ENCODE data around the gene KRT32.
"Not testable (repeated sequence)": the region's sequence is repeated elsewhere in the genome, so short reads cannot be mapped to it uniquely, and the experiment has no call there.

KRT32 gene

GRCh38 chr17:41422586-41422985 is 44.6 kb downstream of the KRT32 start:
- not testable (repeated sequence) for DNase-seq

GRCh38 chr17:41421617-41422016 is 45.6 kb downstream of the KRT32 start:
- DNase-seq, result no peak

- DNase-seq, result no peak
Measured at GRCh38 chr17:41421116-41421515, 46.1 kb downstream of the KRT32 start.

- DNase-seq, result no peak
Measured at GRCh38 chr17:41420134-41420533, 47.1 kb downstream of the KRT32 start.

GRCh38 chr17:41419716-41420115 is 47.5 kb downstream of the KRT32 start:
- DNase-seq, result no peak

GRCh38 chr17:41418116-41418860 is 48.9 kb downstream of the KRT32 start:
- DNase-seq, result no peak

- DNase-seq, result no peak
Measured at GRCh38 chr17:41417576-41418015, 49.6 kb downstream of the KRT32 start.

GRCh38 chr17:41417127-41417526 is 50.1 kb downstream of the KRT32 start:
- no peak for DNase-seq

GRCh38 chr17:41416479-41416878 is 50.7 kb downstream of the KRT32 start:
- no peak for DNase-seq

- DNase-seq, result no peak
Measured at GRCh38 chr17:41415833-41416335, 51.3 kb downstream of the KRT32 start.

GRCh38 chr17:41415411-41415810 is 51.8 kb downstream of the KRT32 start:
- DNase-seq, result no peak

- DNase-seq, result no peak
Measured at GRCh38 chr17:41413982-41414381, 53.2 kb downstream of the KRT32 start.

GRCh38 chr17:41413353-41413957 is 53.7 kb downstream of the KRT32 start:
- no peak for DNase-seq

GRCh38 chr17:41411072-41411840 is 55.9 kb downstream of the KRT32 start:
- no peak for DNase-seq

Measured in cortex of kidney (tissue), 1 donor.